IMR-90 (cell line): Measurements from ENCODE around the gene PHETA1. TPM values are rescaled to one million over a fixed set of nuclear protein-coding genes. Genes with fewer than 3 reads are reported as not detected.

ENCODE experiments used
- ATAC-seq: fragments of 200-7000 bp; cut with Tn5 transposase; 2 replicates; pipeline ENCODE4 v1.9.1; 2020; ENCODE audit warnings: low read depth, mild to moderate bottlenecking, moderate library complexity
- BruUV-seq: library from RNA; stranded (reverse); fragments of 400-500 nt; replicated peaks from 2 replicates; lab custom pipeline; 2021; lab: Mats Ljungman, UMichigan
- CTCF ChIA-PET: fragments of 300-600 bp; formaldehyde crosslinking; extraction: SDS; loops from one replicate; lab custom pipeline; 2021; ENCODE audit warnings: antibody characterized with exemption; lab: Yijun Ruan, JAX
- POLR2A ChIA-PET: fragments of 300-600 bp; sonication (Branson Sonifier 250); formaldehyde crosslinking; loops from one replicate; lab custom pipeline; 2022; ENCODE audit warnings: antibody characterized with exemption; ENCODE audit not compliant: unreplicated experiment; lab: Charles Lee
- DNase-seq: peaks from one replicate; pipeline ENCODE4 v3.0.0; 2013
- H2AFZ ChIP-seq: replicated peaks from 2 replicates; pipeline ENCODE3; 2013; ENCODE audit warnings: low read length, mild to moderate bottlenecking; ENCODE audit not compliant: poor library complexity
- H2AK5ac ChIP-seq: 2 replicates; pipeline ENCODE4 v1.6.1; 2013; ENCODE audit warnings: low read depth, low read length, inconsistent platforms
- H2AK9ac ChIP-seq: replicated peaks from 2 replicates; pipeline ENCODE3; 2013; ENCODE audit warnings: mild to moderate bottlenecking, low read depth, low read length, moderate library complexity; ENCODE audit not compliant: poor library complexity
- H2BK120ac ChIP-seq: 2 replicates; pipeline ENCODE4 v1.6.1; 2013; ENCODE audit warnings: low read depth, low read length, inconsistent platforms
- H2BK15ac ChIP-seq: 3 replicates; pipeline ENCODE4 v1.6.1; 2013; ENCODE audit warnings: low read depth, low read length, inconsistent platforms
- H2BK20ac ChIP-seq: 2 replicates; pipeline ENCODE4 v1.6.1; 2013; ENCODE audit warnings: low read depth, mild to moderate bottlenecking, inconsistent platforms, low read length, moderate library complexity
- H2BK5ac ChIP-seq: 2 replicates; pipeline ENCODE4 v1.6.1; 2013; ENCODE audit warnings: mild to moderate bottlenecking, low read depth, low read length, inconsistent platforms; ENCODE audit not compliant: poor library complexity, severe bottlenecking
- H3K14ac ChIP-seq: replicated peaks from 2 replicates; pipeline ENCODE4 v1.6.1; 2013; ENCODE audit warnings: low read depth, low read length, inconsistent platforms
- H3K18ac ChIP-seq: 2 replicates; pipeline ENCODE4 v1.6.1; 2013; ENCODE audit warnings: low read depth, low read length, control low read depth
- H3K23ac ChIP-seq: 2 replicates; pipeline ENCODE4 v1.6.1; 2013; ENCODE audit warnings: low read depth, low read length, inconsistent platforms
- H3K27ac ChIP-seq: 2 replicates; pipeline ENCODE4 v1.5.1; 2013; ENCODE audit warnings: mild to moderate bottlenecking, control low read depth, low read length; ENCODE audit not compliant: insufficient read depth
- H3K27me3 ChIP-seq: 2 replicates; pipeline ENCODE4 v1.6.1; 2013; ENCODE audit warnings: low read length; ENCODE audit not compliant: control insufficient read depth, insufficient read depth
- H3K36me3 ChIP-seq: 2 replicates; pipeline ENCODE4 v1.6.1; 2013; ENCODE audit warnings: low read length, mixed read lengths; ENCODE audit not compliant: control insufficient read depth, insufficient read depth
- H3K4ac ChIP-seq: 2 replicates; pipeline ENCODE4 v1.6.1; 2013; ENCODE audit warnings: low read depth, low read length, inconsistent platforms
- H3K4me1 ChIP-seq: 2 replicates; pipeline ENCODE4 v1.6.1; 2013; ENCODE audit warnings: low read length, mixed read lengths; ENCODE audit not compliant: control insufficient read depth, insufficient read depth
- H3K4me2 ChIP-seq: 2 replicates; pipeline ENCODE4 v1.6.1; 2013; ENCODE audit warnings: low read depth, mild to moderate bottlenecking, control low read depth, low read length, moderate library complexity
- H3K4me3 ChIP-seq: 2 replicates; pipeline ENCODE4 v1.5.1; 2013; ENCODE audit warnings: low read depth, mild to moderate bottlenecking, control low read depth, low read length, moderate library complexity; ENCODE audit not compliant: insufficient read depth
- H3K56ac ChIP-seq: 2 replicates; pipeline ENCODE4 v1.6.1; 2013; ENCODE audit warnings: low read length, inconsistent platforms; ENCODE audit not compliant: insufficient read depth; ENCODE audit errors: extremely low read depth
- H3K79me1 ChIP-seq, 2 experiments: 2 replicates each; pipeline ENCODE4 v1.6.1; 2013; ENCODE audit warnings: low read length in 2 of 2, inconsistent platforms in 1 of 2, low read depth in 1 of 2
- H3K9ac ChIP-seq: 2 replicates; pipeline ENCODE4 v1.6.1; 2013; ENCODE audit warnings: low read depth, low read length, control low read depth
- H3K9me1 ChIP-seq: 2 replicates; pipeline ENCODE4 v1.6.1; 2013; ENCODE audit warnings: low read length, inconsistent platforms; ENCODE audit not compliant: insufficient read depth
- H3K9me3 ChIP-seq: 2 replicates; pipeline ENCODE4 v1.6.1; 2013; ENCODE audit warnings: low read length; ENCODE audit not compliant: control insufficient read depth, insufficient read depth
- H4K20me1 ChIP-seq: 2 replicates; pipeline ENCODE4 v1.6.1; 2013; ENCODE audit warnings: low read length, inconsistent platforms; ENCODE audit not compliant: insufficient read depth
- H4K5ac ChIP-seq: 2 replicates; pipeline ENCODE4 v1.6.1; 2013; ENCODE audit warnings: mild to moderate bottlenecking, low read depth, low read length, control low read depth
- H4K8ac ChIP-seq, 2 experiments: 2 replicates each; pipeline ENCODE4 v1.6.1; 2013; ENCODE audit warnings: low read depth in 2 of 2, low read length in 2 of 2, control low read depth in 1 of 2, inconsistent platforms in 1 of 2
- H4K91ac ChIP-seq: 2 replicates; pipeline ENCODE4 v1.6.1; 2013; ENCODE audit warnings: low read depth, low read length, inconsistent platforms; ENCODE audit not compliant: insufficient read depth
- FOS ChIP-seq: fragments of 150-350 bp; IDR thresholded peaks from 2 replicates; pipeline ENCODE4 v1.6.1; 2016; ENCODE audit warnings: low read depth, low read length
- MAZ ChIP-seq: IDR thresholded peaks from 2 replicates; pipeline ENCODE4 v1.6.1; 2012; ENCODE audit warnings: low read depth, mild to moderate bottlenecking, low read length, improper control_type of control experiment, moderate library complexity, borderline replicate concordance
- MXI1 ChIP-seq: IDR thresholded peaks from 2 replicates; pipeline ENCODE4 v1.6.1; 2012; ENCODE audit warnings: low read depth, mild to moderate bottlenecking, low read length, moderate library complexity, borderline replicate concordance
- RCOR1 ChIP-seq: IDR thresholded peaks from 2 replicates; pipeline ENCODE4 v1.6.1; 2012; ENCODE audit warnings: mild to moderate bottlenecking, low read length, improper control_type of control experiment; ENCODE audit not compliant: insufficient replicate concordance
- RFX5 ChIP-seq: IDR thresholded peaks from 2 replicates; pipeline ENCODE4 v1.8.0; 2012; ENCODE audit warnings: low read depth, mild to moderate bottlenecking, low read length, moderate library complexity
- WGBS, 2 experiments: methylation state at CpG; one replicate each; pipeline versions ENCODE4 v1.1.5 to v1.1.7; 2013; ENCODE audit warnings: missing lambda C conversion rate in 2 of 2; ENCODE audit not compliant: insufficient read length in 1 of 2; ENCODE audit errors: extremely low coverage in 2 of 2; 5-methylcytosine and 5-hydroxymethylcytosine counted together
- dilution Hi-C: fragments of 300-500 bp; cut with HindIII; formaldehyde crosslinking; loops from one replicate; pipeline ENCODE4 v1.14.3; 2018; ENCODE audit warnings: low sequenced_read_pairs; ENCODE audit not compliant: unreplicated experiment
- in situ Hi-C: fragments of 300-500 bp; cut with MboI; formaldehyde crosslinking; loops from 3 replicates; pipeline ENCODE4 v1.14.3; 2019; ENCODE audit warnings: low sequenced_read_pairs, inconsistent platforms, mixed read lengths
- intact Hi-C: fragments of 100-400 bp; cut with micrococcal nuclease; formaldehyde crosslinking; loops from 2 replicates; pipeline ENCODE4 v1.10.0; 2022
- polyA plus RNA-seq, 3 experiments: library from polyadenylated mRNA; depleted of rRNA; stranded (reverse); fragments of >200 nt; gene quantifications; 2 replicates each; pipeline ENCODE4 v1.2.3, GENCODE V29; 2012; ENCODE audit warnings: low replicate concordance in 1 of 3
- total RNA-seq: library from RNA; depleted of rRNA; stranded (reverse); fragments of >200 nt; gene quantifications from 2 replicates; pipeline ENCODE4 v1.2.3, GENCODE V29; 2012
- TF ChIP-seq, protein P1 (sequence below): fragments of 150-350 bp; IDR thresholded peaks from 2 replicates; pipeline ENCODE4 v1.6.1; 2017; ENCODE audit warnings: mild to moderate bottlenecking, antibody characterized with exemption, low read length, low read depth

PHETA1 gene
- total and polyA plus RNA-seq, 2 of the 4 experiments (the other 2 are of a cell fraction) = 3.2 to 6.6 TPM

DNA sequence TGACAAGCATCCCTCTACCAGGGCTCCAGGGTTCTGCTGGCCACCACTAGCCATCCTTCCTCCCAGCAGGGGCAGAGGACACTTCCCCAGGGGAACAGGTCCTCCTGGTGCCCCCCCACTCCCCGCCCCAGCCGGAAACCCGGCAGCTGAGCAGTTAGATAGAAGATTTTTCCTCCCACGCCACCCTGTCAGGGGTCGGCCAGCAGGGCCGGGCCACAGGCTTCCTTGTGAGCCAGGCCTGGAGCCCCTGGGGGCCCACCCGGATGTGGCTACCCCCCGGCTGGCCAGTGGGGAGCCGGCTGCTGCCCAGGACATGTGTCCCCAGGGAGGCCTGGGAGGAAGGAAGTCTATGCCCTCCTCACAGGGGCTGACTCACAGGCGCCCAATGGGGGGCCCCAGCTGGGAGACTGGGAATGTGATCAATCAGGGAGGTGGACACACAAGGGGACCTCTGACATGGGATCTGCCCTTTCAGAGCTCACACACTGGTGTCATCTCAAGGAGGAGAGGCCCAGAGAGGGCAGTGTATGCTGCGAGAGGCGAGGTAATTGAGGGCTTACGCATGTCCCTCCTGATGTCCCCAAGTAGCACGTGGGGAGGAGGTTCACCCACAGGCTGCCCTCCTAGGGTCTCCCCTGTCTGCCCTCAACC, 41.0 kb upstream of the PHETA1 start:
- H4K91ac ChIP-seq = peak overlapping the region; percentile 75
- peak overlapping the region; percentile 39 for H2AFZ ChIP-seq
- peak overlapping the region; percentile 96 for H3K4ac ChIP-seq
- H3K4me1 ChIP-seq = peaks cover 41% of the 10 kb centered on the region
- H2BK120ac ChIP-seq = peak overlapping the region; percentile 90
- 60% methylated on average over 1 of the region's 14 CpGs; no CpG with 5 or more reads in 1 of the 2 experiments for WGBS, 2 experiments
- TF ChIP-seq RFX5 = no peak
- TF ChIP-seq MAZ = peak; percentile 39; the same call in 1 of the 2 replicates
- peak; percentile 36; the same call in 1 of the 2 replicates for TF ChIP-seq FOS
- TF ChIP-seq, protein P1, sequence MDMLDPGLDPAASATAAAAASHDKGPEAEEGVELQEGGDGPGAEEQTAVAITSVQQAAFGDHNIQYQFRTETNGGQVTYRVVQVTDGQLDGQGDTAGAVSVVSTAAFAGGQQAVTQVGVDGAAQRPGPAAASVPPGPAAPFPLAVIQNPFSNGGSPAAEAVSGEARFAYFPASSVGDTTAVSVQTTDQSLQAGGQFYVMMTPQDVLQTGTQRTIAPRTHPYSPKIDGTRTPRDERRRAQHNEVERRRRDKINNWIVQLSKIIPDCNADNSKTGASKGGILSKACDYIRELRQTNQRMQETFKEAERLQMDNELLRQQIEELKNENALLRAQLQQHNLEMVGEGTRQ = 0 out of 2 replicates have a peak, but pooled peaks have one; percentile 3
- TF ChIP-seq RCOR1 = no peak
- no peak for TF ChIP-seq MXI1
- H2BK5ac ChIP-seq = peak overlapping the region; percentile 84
- H4K20me1 ChIP-seq = peaks cover 47% of the 10 kb centered on the region
- peak overlapping the region; percentile 34 for H3K14ac ChIP-seq
- no TSS peak for BruUV-seq
- H2BK15ac ChIP-seq = peak overlapping the region; percentile 96; the same call in 2 of the 3 replicates
- peak overlapping the region; percentile 10 for H3K18ac ChIP-seq
- H3K27me3 ChIP-seq = no peaks in the 10 kb centered on the region
- H3K23ac ChIP-seq = peak overlapping the region; percentile 89
- peak overlapping the region; percentile 74 to 87 for H4K8ac ChIP-seq
- H3K4me3 ChIP-seq = no peak overlapping the region
- H4K5ac ChIP-seq = peak overlapping the region; percentile 74
- ATAC-seq = peak; percentile 2
- H2AK9ac ChIP-seq = peak overlapping the region; percentile 88
- H3K56ac ChIP-seq = peak overlapping the region; percentile 5; the same call in 1 of the 2 replicates
- peaks cover 28% of the 10 kb centered on the region for H3K9me1 ChIP-seq
- H3K9me3 ChIP-seq = no peaks in the 10 kb centered on the region
- peak; percentile 67 for DNase-seq
- in situ Hi-C loops (no loop called here), intact Hi-C loops (no loop called here), dilution Hi-C loops (no loop called here)
- peak overlapping the region; percentile 22 for H3K4me2 ChIP-seq
- peak overlapping the region; percentile 96 for H2AK5ac ChIP-seq
- H3K79me1 ChIP-seq = peaks cover 17 to 83% of the 10 kb centered on the region in 2 experiments; a peak in 3 of 4 replicates
- ChIA-PET CTCF (interaction anchor here (0.7 to 4.1 kb wide), 2 partner anchors 13 to 808 kb away, joined by 3 to 21 read pairs; no protein-coding TSS in a partner anchor), POLR2A (no interaction called here)
- peak overlapping the region; percentile 72 for H3K27ac ChIP-seq
- H2BK20ac ChIP-seq = peak overlapping the region; percentile 85; the same call in 1 of the 2 replicates
- peak overlapping the region; percentile 37; the same call in 1 of the 2 replicates for H3K9ac ChIP-seq
- H3K36me3 ChIP-seq = no peaks in the 10 kb centered on the region; the same call in 1 of the 2 replicates
